Lung (tissue), 12 donors: ENCODE results near the gene MSH3. TPM values are rescaled to one million over a fixed set of nuclear protein-coding genes. Genes with fewer than 3 reads are reported as not detected.

Experiments
- ATAC-seq: fragments of 200-7000 bp; cut with Tn5 transposase; one replicate; pipeline ENCODE4 v1.9.1; 2020; ENCODE audit warnings: moderate number of reproducible peaks; ENCODE audit not compliant: insufficient read depth, low FRiP score
- DNase-seq, 3 donors: peaks; one replicate each; pipeline ENCODE4 v3.0.0-alpha.2; 2013 to 2017
- H3K27ac ChIP-seq, 2 donors: one replicate each; pipeline ENCODE4 v1.5.1; 2013; ENCODE audit warnings: mild to moderate bottlenecking in 2 of 2, moderate library complexity in 2 of 2, control low read depth in 1 of 2, inconsistent platforms in 1 of 2, low read depth in 1 of 2, low read length in 1 of 2
- H3K27me3 ChIP-seq, 3 donors: one replicate each; pipeline ENCODE4 v1.5.1; 2013; ENCODE audit warnings: low read length in 2 of 3; ENCODE audit not compliant: control insufficient read depth in 3 of 3, insufficient read depth in 3 of 3
- H3K36me3 ChIP-seq, 4 donors: one replicate each; pipeline ENCODE4 v1.5.1; 2013; ENCODE audit warnings: low read length in 4 of 4, mild to moderate bottlenecking in 1 of 4, moderate library complexity in 1 of 4; ENCODE audit not compliant: control insufficient read depth in 4 of 4, insufficient read depth in 4 of 4
- H3K4me1 ChIP-seq, 5 donors: one replicate each; pipeline ENCODE4 v1.5.1; 2013; ENCODE audit warnings: low read length in 5 of 5, mild to moderate bottlenecking in 2 of 5, moderate library complexity in 1 of 5; ENCODE audit not compliant: control insufficient read depth in 5 of 5, insufficient read depth in 5 of 5
- H3K4me3 ChIP-seq: one replicate; pipeline ENCODE4 v1.5.1; 2013; ENCODE audit warnings: mild to moderate bottlenecking, control low read depth, moderate library complexity
- H3K9ac ChIP-seq, 2 donors: one replicate each; pipeline ENCODE4 v1.5.1; 2013; ENCODE audit warnings: low read length in 2 of 2, control low read depth in 1 of 2; ENCODE audit not compliant: insufficient read depth in 1 of 2
- H3K9me3 ChIP-seq, 4 donors: one replicate each; pipeline ENCODE4 v1.5.1; 2013; ENCODE audit warnings: low read length in 3 of 4, mild to moderate bottlenecking in 1 of 4, moderate library complexity in 1 of 4; ENCODE audit not compliant: control insufficient read depth in 4 of 4, insufficient read depth in 3 of 4
- WGBS, 2 donors: extraction: QIAGEN DNeasy Blood & Tissue Kit; methylation state at CpG; one replicate each; pipeline ENCODE4 v1.1.7; 2013; 5-methylcytosine and 5-hydroxymethylcytosine counted together
- polyA plus RNA-seq, 2 donors: library from polyadenylated mRNA; stranded (reverse); fragments of 200-250 nt; gene quantifications; one replicate each; pipeline ENCODE4 v1.2.1, GENCODE V29; 2013
- total RNA-seq, 2 donors: library from RNA; depleted of rRNA in 1 of 2; stranded (reverse); fragments of >200 nt in 1 of 2; gene quantifications; one replicate each; pipeline ENCODE4 v1.2.1, GENCODE V29; 2014 to 2021
- TF ChIP-seq, protein P1 (sequence below): IDR thresholded peaks from 2 replicates; pipeline ENCODE4 v1.5.1; 2012; ENCODE audit warnings: mild to moderate bottlenecking; ENCODE audit errors: control extremely low read depth, extremely low read depth
- donor health status: control.
- donor health status: control.
- donor health status: Bipolar disorder and iron deficiency.
- donor health status: healthy.
- donor health status: DM: yes; HTN: yes; CAD: no.

The MSH3 gene
- total and polyA plus RNA-seq, 4 donors = 2.8 to 29.0 (median 9.6) TPM

DNA sequence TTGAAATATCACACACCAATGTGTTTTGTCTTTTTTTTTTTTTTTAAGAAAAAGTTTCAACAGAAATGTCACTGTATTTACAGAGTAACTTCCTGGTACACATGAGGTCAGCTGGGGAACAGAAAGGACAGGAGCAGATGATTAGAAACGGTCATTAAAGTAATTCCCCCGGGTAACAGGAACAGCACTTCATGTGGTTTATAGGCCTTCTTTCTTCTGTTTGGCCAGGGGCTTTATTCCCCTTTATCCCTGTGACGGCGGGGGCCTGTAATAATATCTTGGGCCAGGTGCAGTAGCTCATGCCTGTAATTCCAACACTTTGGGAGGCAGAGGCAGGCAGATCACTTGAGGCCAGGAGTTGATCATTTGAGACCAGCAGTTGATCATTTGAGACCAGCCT, 30.5 kb upstream of the MSH3 start:
- TF ChIP-seq, protein P1, sequence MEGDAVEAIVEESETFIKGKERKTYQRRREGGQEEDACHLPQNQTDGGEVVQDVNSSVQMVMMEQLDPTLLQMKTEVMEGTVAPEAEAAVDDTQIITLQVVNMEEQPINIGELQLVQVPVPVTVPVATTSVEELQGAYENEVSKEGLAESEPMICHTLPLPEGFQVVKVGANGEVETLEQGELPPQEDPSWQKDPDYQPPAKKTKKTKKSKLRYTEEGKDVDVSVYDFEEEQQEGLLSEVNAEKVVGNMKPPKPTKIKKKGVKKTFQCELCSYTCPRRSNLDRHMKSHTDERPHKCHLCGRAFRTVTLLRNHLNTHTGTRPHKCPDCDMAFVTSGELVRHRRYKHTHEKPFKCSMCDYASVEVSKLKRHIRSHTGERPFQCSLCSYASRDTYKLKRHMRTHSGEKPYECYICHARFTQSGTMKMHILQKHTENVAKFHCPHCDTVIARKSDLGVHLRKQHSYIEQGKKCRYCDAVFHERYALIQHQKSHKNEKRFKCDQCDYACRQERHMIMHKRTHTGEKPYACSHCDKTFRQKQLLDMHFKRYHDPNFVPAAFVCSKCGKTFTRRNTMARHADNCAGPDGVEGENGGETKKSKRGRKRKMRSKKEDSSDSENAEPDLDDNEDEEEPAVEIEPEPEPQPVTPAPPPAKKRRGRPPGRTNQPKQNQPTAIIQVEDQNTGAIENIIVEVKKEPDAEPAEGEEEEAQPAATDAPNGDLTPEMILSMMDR = no peak
- no peak for DNase-seq
- Histone ChIP-seq H3K9ac (no peak overlapping the region), H3K9me3 (no peaks in the 10 kb centered on the region), H3K27me3 (no peaks in the 10 kb centered on the region), H3K36me3 (peaks cover 0 to 1% (median 0%) of the 10 kb centered on the region in 4 donors), H3K27ac (no peak overlapping the region), H3K4me1 (no peaks in the 10 kb centered on the region), H3K4me3 (no peak overlapping the region)
- ATAC-seq = no peak
- 46 to 51% methylated on average over 4 of the region's 4 CpGs for WGBS, 2 donors

DNA sequence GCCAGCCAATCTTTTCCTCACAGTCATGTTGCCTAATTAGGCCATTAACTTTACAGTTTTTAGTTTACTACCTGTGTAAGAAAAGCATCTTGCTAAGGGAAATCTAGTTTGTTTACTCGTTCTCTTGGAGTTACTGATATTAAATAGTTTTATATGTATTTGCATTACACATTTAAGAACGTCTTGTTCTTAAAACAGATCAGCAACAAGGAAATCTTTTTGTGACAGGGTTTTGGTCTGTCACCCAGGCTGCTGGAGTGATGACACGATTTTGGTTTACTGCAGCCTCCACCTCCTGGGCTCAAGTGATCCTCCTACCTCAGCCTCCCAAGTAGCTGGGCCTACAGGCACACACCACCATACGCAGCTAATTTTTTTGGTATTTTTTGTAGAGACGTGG, 29.2 kb upstream of the MSH3 start:
- Histone ChIP-seq H3K27me3 (no peaks in the 10 kb centered on the region), H3K36me3 (peaks cover 0 to 7% (median 1%) of the 10 kb centered on the region in 4 donors), H3K4me3 (no peak overlapping the region), H3K27ac (no peak overlapping the region), H3K9me3 (no peaks in the 10 kb centered on the region), H3K4me1 (no peaks in the 10 kb centered on the region), H3K9ac (no peak overlapping the region)
- TF ChIP-seq, protein P1 = no peak
- ATAC-seq (no peak), DNase-seq (no peak)
- 88 to 91% methylated on average over 5 of the region's 5 CpGs for WGBS, 2 donors

DNA sequence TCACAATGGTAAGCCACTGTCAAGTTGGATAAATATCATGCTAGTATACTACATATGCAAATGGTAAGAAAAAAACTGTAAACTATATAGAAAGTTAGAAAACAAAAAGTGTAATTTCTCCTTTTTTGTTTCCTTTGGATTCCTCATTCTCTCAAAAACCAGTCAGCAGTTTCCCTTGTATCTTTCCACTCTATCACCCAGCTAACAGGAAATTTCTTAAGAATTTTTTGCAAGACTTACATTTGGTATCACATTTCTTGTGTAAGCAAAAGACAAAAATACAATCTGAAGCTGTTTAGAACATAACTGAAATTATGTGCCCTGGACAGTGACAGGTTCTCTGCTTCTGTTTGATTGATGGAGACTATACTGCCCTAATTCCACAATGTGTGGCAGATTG, 25.2 kb upstream of the MSH3 start:
- TF ChIP-seq, protein P1 = no peak
- Histone ChIP-seq H3K4me1 (no peaks in the 10 kb centered on the region), H3K4me3 (no peak overlapping the region), H3K9ac (no peak overlapping the region), H3K27me3 (no peaks in the 10 kb centered on the region), H3K9me3 (no peaks in the 10 kb centered on the region), H3K36me3 (peaks cover 0 to 7% (median 4%) of the 10 kb centered on the region in 4 donors), H3K27ac (no peak overlapping the region)
- DNase-seq (no peak), ATAC-seq (no peak)
